Activated CD8-positive, alpha-beta memory T cell treated with anti-CD3 and anti-CD28 coated beads, Interleukin-2, amount 50 U/mL, for 1 hour (primary cell): ENCODE results near the gene VWA3A.
"Not testable (repeated sequence)": the region's sequence is repeated elsewhere in the genome, so short reads cannot be mapped to it uniquely, and the experiment has no call there.

Source experiments
- DNase-seq: peaks from one replicate; pipeline ENCODE4 v3.0.0-alpha.2; 2020; ENCODE audit errors: extremely low read depth

Gene VWA3A

DNA sequence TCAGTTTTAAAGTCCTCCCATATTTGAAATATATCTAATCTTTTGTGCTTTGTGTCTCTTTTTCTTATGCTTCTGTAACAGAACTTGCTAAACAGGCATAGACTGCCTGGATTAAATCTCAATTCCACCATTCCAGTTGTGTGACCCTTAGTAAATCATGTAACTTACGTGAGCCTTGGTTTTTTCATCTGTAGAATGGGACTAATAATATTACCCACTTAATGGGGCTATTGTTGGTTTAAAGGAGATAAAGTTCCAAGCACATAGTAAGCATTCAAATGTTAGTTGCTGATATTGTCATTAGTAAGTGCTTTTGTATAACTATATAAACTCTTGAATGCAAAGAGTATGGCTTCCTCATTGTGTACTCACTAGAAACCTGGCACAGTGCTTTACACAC lies 5.9 kb upstream of the VWA3A start:
- no peak for DNase-seq

DNA sequence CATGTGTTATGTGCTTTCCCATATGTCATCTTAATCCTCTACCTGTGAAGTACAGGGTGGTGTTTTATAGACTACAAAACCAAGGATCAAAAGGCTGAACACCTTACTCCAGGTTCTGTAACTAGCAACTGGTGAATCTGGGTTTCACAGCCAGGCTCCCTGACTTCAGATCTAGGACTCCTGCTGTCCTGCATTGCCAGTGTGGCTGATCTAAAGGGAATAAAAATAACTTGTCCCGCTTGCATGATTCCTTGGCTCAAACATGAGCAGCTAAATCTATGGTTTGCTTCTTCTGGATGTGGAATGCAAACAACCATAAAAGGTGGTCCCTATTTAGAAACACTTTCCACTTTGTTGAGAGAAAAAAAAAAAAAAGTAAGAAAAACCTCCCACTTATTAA lies 3.7 kb upstream of the VWA3A start:
- DNase-seq, result no peak

DNA sequence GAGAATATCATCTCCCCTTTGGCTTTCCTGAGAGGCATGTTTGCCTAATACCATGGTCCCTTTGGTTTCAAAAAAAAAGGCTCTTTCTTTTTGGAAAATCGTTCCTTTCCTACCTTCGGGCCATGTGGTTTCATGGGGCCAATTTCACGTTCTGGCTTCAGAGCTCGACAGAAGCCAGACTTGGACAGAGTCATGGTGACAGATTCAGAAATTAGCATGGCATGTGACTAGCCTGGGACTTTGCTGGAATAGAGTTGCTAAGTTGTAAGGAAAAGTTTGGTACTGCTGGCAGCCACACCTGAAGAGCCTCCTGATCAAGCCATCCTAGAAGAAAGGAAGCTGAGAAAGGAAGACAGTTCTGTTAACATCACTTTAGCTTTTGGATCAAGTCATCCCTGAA lies 2.4 kb upstream of the VWA3A start:
- no peak for DNase-seq

DNA sequence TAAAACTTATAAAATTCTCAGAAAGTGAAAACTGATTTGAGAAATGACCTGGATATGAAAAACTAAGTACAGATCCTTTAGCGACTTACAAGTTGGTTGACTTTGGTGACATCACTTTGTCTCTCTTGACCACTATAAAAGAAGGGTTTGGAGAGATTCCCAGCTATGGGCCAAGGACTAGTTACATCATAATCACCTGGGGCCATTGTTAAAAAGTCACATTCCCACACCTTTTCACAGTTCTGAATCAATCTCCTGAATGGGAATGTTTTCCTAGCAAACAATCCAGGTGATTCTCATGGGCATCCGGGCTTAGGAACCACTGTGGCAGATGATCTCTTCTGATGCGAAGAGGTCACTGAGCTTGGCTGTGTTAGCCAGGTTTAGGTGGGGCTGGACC lies 620 bp upstream of the VWA3A start:
- no peak for DNase-seq

DNA sequence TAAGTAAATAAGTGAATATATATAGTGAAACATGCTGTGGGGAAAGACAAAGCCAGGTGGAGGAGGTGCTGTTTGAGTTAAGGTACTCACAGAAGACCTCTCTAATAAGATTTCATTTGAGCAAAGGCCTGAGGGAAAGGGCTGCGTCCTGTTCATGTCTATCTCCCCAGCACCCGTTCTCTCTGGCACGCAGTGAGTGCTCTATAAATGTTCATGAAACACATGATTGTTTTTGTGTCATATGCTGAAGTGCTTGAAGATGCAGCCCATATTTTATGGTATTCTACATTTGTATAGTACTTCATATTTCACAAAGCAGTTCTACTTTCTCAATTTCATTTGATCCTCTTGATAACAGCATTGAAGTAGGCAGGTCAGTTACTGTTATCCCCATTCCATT lies 990 bp downstream of the VWA3A start:
- DNase-seq, result no peak

DNA sequence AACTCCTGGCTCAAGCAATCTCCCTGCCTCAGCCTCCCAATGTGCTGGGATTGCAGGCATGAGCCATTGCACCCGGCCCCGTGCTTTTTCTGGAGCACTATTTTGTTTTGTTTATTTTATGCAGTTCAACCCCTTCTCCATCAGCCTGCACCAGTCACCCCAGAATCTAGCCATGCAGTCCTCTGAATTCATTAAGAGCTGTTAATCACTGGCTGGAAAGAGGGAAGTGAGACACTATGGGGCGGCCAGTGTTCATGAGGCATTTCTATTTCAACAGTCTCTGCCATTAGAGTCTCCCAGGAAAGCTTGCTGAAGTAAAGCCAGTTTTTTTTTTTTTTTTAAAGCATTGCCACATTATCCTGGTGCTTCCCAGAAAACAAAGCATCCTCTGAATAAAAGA lies 1.7 kb downstream of the VWA3A start:
- DNase-seq, result no peak

DNA sequence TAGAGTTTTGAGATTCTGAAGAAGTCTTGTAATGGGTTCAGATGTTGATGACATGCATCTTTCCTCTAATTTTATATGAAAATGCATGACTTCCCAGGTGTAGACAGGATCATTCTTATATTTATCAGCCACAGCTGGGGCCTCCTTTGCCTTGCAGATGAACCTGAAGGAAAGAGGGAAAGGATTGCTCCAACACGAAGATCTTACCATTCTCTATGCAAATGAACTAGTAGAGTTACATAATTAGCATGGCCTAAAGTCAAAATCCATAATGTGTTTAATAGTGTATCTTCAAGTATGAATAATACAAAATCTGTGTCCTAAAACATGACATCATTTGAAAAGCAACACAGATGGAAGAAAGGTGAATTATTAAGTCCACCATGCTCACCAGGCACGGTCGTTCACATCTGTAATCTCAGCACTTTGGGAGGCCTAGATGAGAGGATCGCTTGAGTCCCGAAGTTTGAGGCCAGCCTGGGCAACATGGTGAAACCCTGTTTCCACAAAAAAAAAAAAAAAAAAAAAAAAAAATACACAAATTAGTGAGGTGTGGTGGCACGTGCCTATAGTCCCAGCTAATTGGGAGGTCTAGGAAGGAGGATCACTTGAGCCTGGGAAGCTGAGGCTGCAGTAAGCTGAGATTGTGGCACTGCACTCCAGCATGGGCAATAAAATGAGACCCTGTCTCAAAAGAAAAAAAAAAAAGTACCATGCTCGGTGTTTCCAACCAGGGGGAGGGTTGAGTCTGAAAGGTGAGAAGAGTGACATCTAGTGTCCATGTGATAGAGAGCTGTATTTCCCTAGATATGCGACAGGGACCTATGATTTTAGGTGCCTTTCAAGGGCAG lies 6.3 kb downstream of the VWA3A start:
- no peak for DNase-seq

DNA sequence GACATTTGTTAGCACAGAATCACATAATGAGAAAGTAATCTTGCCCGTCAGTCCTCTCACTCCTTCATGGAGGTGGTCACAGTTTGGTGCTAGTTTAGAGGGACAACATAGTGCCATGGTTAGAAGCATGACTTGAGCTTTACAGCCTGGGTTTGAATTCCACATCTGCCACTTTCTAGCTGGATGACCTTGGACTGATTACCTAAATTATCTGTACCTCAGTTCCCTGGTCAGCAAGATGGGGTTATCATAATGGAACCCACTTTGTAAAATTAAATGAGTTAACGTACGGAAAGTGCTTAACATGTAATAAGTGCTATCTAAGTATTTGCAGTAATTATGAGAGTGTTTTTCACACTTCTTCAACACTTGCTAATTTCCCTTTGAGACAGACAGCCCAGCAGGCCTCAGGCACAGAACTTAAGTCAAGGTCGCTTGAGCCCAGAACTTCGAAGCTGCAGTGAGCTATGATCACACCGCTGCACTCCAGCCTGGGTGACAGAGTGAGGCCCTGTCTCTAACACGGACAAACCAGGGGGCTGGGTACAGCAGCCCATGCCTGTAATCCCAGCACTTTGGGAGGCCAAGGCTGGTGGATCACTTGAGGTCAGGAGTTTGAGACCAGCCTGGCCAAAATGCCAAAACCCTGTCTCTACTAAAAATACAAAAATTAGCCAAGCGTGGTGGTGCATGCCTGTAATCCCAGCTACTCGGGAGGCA lies 7.1 kb downstream of the VWA3A start:
- no peak for DNase-seq

DNA sequence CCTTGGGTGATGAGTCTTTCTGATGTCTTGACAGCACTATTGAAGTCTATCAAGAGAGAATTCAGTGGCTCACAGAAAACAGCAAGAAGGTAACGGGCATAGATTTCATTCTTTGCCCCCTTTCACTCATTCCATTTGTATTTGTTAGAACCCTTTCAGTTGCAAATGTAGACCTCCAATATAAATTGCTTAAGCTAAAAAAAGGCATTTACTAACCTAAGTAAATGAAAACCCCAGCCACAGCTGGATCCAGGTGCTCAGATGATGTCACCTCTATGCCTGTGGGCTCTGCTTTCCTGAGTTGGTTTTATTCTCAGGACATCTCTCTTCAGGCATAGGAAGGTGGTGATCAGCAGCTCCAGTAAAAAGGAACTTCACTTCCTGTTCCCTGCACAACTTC lies 11.1 kb downstream of the VWA3A start:
- no peak for DNase-seq

DNA sequence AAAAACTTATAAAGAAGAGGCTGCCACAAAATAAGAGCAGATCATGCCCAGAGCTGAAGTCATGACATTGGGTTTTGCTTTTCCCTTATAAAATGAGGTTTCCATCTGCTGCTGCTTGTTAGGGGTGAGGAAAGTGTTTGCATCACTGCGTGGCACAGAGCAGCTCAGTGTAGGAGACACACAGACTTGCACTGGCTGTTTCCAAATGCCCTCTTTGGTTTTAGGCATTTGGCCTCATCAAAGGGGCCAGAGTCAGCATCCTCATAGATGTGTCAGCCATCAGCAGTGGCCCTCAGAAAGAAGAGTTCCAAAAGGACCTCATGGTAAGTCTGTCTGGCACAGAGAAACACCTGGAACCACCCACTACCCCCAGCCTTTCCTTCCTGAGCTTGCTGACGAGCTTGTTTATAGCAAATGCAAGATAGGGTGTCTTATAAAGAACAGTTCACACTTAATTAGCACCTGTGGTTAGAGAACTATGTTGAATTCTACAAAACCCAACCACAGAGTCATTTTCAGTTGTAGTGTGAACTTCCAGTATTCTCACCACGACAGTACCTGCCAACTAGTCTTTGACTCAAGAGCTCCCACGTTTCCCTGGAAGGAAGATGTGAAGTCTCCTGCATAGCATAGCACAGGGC lies 17.0 kb downstream of the VWA3A start:
- no peak for DNase-seq

DNA sequence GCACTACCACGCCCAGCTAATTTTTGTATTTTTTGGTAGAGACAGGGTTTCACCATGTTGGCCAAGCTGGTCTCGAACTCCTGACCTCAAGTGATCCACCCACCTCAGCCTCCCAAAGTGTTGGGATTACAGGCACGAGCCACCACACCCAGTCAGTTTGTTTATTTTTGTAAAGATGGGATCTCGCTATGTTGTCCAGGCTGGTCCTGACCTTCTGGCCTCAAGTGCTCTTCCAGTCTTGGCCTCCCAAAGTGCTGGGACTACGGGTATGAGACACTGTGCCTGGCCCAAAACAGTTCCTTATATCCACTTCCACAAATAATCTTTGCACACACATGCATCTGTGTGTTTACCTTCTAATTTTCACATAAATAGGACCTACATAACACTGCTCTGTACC lies 19.3 kb downstream of the VWA3A start:
- DNase-seq, result not testable (repeated sequence)

DNA sequence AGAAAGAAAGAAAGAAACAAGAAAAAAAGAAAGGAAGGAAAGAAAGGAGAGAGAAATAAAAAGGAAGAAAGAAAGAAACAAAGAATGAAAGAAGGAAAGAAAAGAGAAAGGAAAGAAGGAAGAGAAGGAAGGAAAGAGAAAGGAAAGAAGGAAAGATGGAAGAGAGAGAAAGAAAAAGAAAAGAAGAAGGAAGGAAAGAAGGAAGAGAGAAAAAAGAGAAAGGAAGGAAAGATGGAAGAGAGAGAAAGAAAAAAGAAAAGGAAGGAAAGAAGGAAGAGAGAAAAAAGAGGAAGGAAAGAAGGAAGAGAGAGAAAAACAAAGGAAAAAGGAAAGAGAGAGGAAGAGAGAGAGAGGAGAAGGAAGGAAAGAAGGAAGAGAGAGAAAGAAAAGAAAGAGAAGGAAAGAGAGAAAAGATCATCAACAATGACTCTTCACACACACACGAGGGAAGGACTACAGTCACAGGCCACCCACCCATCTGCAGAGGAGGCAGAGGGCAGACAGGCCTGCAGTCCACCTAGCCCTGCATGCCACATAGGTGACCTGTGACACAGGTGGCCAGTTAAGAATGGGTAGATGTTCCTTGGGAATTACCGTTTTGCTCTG lies 23.9 kb downstream of the VWA3A start:
- DNase-seq, result no peak

DNA sequence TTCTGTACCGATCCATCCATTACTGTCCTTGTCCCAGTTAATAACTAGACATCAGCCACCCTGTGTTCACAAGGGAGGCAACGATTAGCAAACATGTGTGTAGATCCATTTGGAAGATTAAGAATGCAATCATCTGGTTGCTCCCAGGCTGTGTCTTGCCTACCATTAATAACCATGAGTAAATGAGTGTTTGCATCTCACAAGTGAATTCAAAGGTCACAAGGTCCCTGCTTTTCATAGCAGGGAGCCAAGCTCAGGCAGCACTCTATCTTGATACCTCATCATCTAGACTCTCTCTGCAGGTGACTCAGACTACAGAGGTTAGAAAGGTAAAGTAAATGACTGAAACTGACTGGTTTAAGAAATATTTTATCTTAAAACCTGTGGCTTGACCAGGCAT lies 25.3 kb downstream of the VWA3A start:
- DNase-seq, result no peak

DNA sequence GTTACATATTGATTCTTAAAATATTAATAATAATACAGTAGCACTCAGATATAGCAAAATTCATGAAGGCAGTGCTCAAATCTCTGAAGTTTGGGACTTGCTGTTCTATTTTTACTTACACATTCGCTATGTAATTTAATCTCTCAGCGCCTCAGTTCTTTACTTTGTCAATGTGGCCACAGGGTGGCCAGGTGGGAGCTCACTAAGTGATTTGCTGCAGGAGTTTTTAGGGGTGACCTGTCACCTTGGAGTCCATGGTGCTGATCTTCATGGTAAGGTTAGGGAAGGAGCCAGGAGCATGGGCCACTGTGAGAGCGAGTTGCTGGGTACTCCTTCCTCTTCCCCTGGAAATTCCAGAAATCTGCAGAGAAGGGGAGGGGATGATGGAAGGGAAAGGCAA lies 28.1 kb downstream of the VWA3A start:
- no peak for DNase-seq

DNA sequence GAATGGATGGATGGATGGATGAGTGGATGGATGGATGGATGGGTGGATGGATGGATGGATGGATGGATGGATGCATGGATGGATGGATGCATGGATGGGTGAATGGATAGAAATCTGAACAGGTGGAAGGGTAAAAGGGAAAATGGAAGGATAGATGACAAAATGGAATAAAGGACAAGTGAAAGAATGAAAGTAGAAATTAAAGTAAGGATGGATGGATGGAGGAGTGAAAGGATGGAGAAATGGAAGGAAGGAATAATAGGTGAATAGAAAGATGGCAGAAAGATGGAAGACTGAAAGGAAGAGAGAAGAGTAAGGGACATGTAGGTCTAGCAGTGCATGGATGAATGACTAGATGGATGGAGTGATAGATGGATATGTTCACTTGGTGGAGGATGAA lies 29.9 kb downstream of the VWA3A start:
- DNase-seq, result no peak

DNA sequence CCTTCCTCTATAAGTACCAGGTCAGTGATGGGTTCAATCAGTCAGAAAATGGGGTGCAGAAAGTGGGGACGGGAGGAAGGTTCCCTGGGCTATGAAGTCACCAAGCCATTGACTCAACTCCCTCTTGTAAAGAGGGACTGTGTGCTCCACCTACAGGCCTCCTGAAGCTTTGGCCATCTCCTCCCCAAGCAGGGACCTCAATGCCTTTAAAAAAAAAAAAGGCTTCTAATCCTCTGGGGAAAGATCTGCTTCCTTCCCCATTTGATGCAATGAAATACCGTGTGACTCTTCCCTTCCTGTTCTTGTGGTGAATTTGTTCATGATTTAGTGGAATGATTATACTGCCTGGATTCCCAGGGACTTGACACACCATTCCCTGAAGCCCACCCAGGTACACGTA lies 30.8 kb downstream of the VWA3A start:
- no peak for DNase-seq

DNA sequence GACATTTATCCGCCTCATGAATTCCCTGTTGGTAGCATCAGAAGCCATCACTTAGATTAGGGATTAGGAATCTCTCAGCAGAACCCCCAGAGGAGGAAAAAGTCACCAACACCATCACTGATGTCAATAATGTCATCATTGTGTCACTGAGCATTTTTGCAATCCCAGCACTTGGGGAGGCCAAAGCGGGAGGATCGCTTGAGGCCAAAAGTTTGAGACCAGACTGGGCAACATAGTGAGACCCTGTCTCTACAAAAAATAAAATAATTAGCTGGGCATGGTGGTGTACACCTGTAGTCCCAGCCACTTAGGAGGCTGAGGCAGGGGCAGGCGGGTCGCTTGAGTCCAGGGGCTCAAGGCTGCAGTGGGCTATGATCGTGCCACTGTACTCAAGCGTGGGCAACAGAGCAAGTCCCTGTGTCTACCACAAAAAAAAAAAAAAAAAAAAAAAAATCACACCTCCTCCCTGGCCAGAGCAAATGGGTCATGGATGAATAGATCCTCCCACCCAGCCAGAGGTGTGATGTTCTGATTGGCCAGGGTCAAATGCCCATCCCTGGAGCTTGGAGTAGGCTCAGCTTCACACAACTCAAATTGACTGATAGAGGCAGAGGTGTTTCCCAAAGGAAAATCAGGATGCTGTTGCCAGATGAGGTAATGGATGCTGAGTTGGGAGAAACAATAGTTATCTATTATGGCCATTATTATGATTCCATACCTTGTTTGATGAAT lies 31.6 kb downstream of the VWA3A start:
- DNase-seq, result no peak

DNA sequence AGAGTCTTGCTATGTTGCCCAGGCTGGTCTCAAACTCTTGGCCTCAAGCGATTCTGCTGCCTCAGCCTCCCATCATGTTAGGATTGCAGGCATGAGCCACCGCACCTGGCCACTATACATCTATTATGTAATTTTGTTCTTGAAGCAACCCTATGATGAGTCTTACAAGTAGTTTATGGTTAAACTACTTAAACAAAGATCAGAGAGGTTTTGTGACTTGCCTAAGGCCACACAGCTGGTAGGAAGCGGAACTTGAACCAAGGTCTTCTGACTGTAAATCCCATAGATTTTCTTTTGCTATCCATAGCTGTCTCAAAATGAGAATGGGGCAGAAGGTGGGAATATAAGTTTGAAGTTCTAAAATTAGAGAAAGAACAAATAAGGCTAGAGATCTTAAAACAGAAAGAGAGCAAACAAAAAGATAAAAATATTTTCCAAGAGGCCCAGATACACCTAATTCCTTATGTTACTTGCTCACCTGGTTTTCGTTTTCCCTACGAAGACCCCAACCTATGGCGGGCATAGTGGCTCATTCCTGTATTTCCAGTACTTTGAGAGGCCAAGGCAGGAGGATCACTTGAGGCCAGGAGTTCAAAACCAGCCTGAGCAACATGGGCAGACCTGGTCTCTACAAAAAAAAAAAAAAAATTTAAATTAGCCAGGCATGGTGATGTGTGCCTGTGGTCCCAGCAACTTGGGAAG lies 32.4 kb downstream of the VWA3A start:
- DNase-seq, result no peak

DNA sequence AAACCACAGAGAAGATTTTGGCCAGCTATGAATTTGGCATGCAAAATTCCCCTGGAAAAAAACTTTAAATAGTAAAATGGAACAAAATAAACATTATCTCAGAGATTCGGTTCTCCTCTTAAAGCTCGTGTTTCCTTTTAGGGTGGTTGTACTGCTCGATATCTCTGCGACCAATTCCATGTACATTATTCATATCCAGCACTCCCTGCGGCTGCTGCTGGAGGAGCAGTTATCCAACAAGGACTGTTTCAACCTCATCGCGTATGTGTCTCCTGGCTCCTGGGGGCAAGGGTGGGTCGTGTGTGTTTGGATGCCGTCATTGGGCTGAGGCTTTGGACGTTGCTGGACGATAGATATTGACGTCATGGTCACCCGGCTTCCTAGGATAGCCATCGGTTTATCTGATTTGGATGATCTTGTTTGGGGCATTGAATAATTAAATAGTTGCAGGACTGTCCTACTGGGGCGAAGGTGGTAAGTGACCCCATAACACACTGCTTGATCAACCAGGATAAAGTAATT lies 33.8 kb downstream of the VWA3A start:
- DNase-seq, result no peak

DNA sequence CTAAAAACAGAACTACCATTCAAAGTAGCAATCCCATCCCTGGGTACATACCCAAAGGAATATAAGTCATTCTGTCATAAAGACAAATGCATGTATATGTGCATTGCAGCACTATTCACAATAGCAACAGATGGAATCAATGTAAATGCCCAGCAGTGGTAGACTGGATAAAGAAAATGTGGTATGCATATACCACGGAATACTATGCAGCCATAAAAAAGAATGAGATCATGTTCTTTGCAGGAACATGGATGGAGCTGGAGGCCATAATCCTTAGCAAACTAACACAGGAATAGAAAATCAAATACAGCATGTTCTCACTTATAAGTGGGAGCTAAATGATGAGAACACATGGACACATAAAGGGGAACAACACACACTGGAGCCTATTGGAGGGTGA lies 36.2 kb downstream of the VWA3A start:
- not testable (repeated sequence) for DNase-seq

DNA sequence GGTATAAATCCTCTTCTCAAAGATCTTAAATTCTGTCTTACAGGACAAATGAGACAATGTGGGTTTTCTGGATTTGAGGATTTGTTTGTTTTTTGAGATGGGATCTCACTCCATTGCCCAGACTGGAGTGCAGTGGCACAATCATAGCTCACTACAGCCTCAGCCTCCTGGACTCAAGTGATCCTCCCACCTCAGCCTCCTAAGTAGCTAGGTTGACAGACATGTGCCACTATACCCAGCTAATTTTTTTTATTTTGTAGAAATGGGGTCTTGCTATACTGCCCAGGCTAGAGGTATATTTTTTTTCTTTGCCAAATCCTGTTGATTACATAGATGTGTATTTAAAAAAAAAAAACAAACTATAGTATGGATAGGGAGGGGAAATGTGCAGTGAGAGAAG lies 38.2 kb downstream of the VWA3A start:
- no peak for DNase-seq
